ENCODE results near the gene UCKL1. TPM values are rescaled to one million over a fixed set of nuclear protein-coding genes. Genes with fewer than 3 reads are reported as not detected.

Gene UCKL1
- total and polyA plus RNA-seq, 4 donors = 33.6 to 42.7 (median 36.1) TPM

DNA sequence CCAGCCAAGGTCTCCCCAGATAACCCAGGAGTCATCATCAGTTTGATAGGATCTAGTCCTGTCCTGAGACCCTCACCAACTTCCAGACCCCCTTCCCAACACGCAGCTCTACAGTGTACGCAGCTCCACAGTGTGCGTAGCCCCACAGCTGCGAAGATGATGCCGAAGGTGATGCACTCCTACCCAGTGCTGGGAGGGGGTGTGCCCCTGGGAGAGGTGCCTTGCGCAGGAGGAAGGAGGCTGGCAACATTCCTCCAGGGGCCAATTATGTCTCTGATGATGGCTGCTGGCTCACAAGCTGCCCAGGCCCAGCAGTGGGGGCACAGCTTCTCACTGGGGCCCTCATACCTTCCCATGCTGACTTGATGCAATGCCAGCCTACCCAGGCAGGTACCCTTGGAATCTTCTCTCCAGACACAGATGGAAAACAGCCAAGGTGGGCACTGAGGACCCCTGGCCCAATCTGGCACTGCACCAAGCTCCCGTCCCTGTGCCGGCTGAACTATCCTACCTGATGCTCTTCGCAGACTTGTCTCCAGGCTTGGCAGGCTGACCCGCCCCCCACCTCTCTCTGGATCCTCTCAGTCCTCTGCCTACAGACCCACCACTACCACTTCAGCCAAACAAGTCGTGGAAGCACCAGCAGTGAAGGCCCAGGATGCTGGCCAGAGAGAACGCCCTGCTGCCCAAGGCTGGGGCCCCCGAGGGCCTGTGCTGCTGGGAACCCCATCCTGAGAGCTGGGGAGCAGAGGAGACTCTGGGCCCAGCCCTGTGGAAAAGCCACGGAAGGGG is 12.1 kb upstream of the UCKL1 start:
- WGBS, 2 donors = 74 to 81% methylated on average over 14 of the region's 14 CpGs
- Histone ChIP-seq H3K9me3 (ENCODE audit: control insufficient read depth in 4 of 4, insufficient read depth in 3 of 4, low read length in 3 of 4) (peaks cover 0 to 8% (median 0%) of the 10 kb centered on the region in 4 donors), H3K27me3 (ENCODE audit: control insufficient read depth in 3 of 3, insufficient read depth in 3 of 3, low read length in 2 of 3) (no peaks in the 10 kb centered on the region), H3K4me1 (ENCODE audit: control insufficient read depth in 5 of 5, insufficient read depth in 5 of 5, low read length in 5 of 5) (peaks cover 0 to 11% (median 4%) of the 10 kb centered on the region in 5 donors), H3K36me3 (ENCODE audit: control insufficient read depth in 4 of 4, insufficient read depth in 4 of 4, low read length in 4 of 4) (peaks cover 0 to 40% (median 22%) of the 10 kb centered on the region in 4 donors), H3K27ac (ENCODE audit: low read depth in 1 of 2, low read length in 1 of 2) (peak overlapping the region in 1 of 2 donors; percentile 56), H3K4me3 (peak overlapping the region; percentile 62), H3K9ac (ENCODE audit: insufficient read depth in 1 of 2, low read length in 2 of 2) (peak overlapping the region in 1 of 2 donors; percentile 55)
- DNase-seq = peak in 1 of 3 donors; percentile 11
- TF ChIP-seq, protein P1, sequence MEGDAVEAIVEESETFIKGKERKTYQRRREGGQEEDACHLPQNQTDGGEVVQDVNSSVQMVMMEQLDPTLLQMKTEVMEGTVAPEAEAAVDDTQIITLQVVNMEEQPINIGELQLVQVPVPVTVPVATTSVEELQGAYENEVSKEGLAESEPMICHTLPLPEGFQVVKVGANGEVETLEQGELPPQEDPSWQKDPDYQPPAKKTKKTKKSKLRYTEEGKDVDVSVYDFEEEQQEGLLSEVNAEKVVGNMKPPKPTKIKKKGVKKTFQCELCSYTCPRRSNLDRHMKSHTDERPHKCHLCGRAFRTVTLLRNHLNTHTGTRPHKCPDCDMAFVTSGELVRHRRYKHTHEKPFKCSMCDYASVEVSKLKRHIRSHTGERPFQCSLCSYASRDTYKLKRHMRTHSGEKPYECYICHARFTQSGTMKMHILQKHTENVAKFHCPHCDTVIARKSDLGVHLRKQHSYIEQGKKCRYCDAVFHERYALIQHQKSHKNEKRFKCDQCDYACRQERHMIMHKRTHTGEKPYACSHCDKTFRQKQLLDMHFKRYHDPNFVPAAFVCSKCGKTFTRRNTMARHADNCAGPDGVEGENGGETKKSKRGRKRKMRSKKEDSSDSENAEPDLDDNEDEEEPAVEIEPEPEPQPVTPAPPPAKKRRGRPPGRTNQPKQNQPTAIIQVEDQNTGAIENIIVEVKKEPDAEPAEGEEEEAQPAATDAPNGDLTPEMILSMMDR (IDR thresholded peaks at IDR 0.05; ENCODE audit: control extremely low read depth, extremely low read depth) = no peak
- no peak for ATAC-seq (ENCODE audit: insufficient read depth, low FRiP score)

DNA sequence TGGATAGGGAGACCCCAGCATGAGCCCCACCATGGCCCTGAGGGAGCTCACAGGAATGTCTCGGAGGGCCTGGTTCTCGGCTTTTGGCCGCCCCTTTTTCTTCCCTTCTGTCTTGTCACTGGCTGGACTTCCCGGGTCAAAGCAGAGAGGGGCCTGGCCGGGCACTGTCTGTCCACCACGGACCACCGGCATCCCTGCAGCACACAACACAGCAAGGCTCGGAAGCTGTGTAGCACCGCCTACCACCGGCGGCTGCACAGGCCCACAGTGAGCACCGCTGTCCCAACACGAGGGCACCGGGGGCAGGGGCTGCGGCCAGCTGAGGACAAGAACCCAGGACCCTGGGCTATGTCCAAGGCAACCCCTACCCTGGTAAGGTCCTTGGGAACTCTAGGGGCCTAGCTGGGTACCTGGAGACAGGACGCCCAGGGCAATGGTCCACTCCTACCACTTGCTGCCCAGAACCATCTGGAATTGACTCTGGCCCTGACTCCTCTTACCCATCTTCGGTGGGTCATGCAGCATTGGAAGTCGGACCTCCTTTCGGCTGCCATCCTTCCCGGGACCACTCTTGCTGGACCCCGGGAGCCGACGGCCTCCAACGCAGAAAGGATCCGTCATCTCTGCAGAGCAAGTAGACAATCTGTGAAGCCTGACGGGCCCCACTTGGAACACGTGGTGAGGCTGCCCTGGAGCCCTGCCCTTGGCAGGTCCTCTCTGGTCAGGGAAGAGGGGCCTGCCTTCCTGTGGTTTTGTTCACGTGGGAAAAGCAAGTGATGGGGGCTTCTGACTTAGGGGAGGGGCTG is 11.3 kb upstream of the UCKL1 start:
- no peak overlapping the region for H3K27ac ChIP-seq (ENCODE audit: low read depth in 1 of 2, low read length in 1 of 2)
- H3K27me3 ChIP-seq (ENCODE audit: control insufficient read depth in 3 of 3, insufficient read depth in 3 of 3, low read length in 2 of 3) = no peaks in the 10 kb centered on the region
- H3K4me1 ChIP-seq (ENCODE audit: control insufficient read depth in 5 of 5, insufficient read depth in 5 of 5, low read length in 5 of 5) = peaks cover 0 to 11% (median 4%) of the 10 kb centered on the region in 5 donors
- H3K36me3 ChIP-seq (ENCODE audit: control insufficient read depth in 4 of 4, insufficient read depth in 4 of 4, low read length in 4 of 4) = peaks cover 0 to 47% (median 25%) of the 10 kb centered on the region in 4 donors
- 92 to 93% methylated on average over 27 to 28 of the region's 28 CpGs for WGBS, 2 donors
- no peak overlapping the region for H3K4me3 ChIP-seq
- peaks cover 0 to 8% (median 0%) of the 10 kb centered on the region in 4 donors for H3K9me3 ChIP-seq (ENCODE audit: control insufficient read depth in 4 of 4, insufficient read depth in 3 of 4, low read length in 3 of 4)
- no peak for DNase-seq
- no peak for ATAC-seq (ENCODE audit: insufficient read depth, low FRiP score)
- TF ChIP-seq, protein P1 (IDR thresholded peaks at IDR 0.05; ENCODE audit: control extremely low read depth, extremely low read depth) = no peak
- H3K9ac ChIP-seq (ENCODE audit: insufficient read depth in 1 of 2, low read length in 2 of 2) = no peak overlapping the region

DNA sequence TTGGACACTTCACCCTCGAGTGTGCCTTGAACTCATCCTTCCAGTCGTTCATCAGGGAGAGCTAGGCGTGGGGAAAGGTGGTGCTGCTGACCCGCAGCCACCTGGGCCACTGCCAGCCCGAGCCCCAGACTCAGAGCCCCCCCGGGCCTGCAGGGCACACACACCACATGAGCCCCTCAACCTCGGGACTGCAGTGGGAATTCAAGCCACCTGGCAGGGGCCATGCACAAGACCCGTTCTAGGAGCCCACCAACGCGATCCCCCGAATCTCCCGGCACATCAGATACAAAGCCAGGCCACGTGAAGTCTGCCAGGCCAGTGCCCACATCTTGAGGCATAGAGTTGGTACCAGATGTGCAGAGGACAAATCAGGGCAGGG is 10.7 kb upstream of the UCKL1 start:
- Histone ChIP-seq H3K36me3 (ENCODE audit: control insufficient read depth in 4 of 4, insufficient read depth in 4 of 4, low read length in 4 of 4) (peaks cover 0 to 52% (median 28%) of the 10 kb centered on the region in 4 donors), H3K4me1 (ENCODE audit: control insufficient read depth in 5 of 5, insufficient read depth in 5 of 5, low read length in 5 of 5) (peaks cover 0 to 11% (median 4%) of the 10 kb centered on the region in 5 donors), H3K27ac (ENCODE audit: low read depth in 1 of 2, low read length in 1 of 2) (no peak overlapping the region), H3K4me3 (no peak overlapping the region), H3K9ac (ENCODE audit: insufficient read depth in 1 of 2, low read length in 2 of 2) (no peak overlapping the region), H3K9me3 (ENCODE audit: control insufficient read depth in 4 of 4, insufficient read depth in 3 of 4, low read length in 3 of 4) (peaks cover 0 to 8% (median 0%) of the 10 kb centered on the region in 4 donors), H3K27me3 (ENCODE audit: control insufficient read depth in 3 of 3, insufficient read depth in 3 of 3, low read length in 2 of 3) (no peaks in the 10 kb centered on the region)
- 94 to 96% methylated on average over 13 of the region's 13 CpGs for WGBS, 2 donors
- DNase-seq (no peak), ATAC-seq (ENCODE audit: insufficient read depth, low FRiP score) (no peak)
- TF ChIP-seq, protein P1 (IDR thresholded peaks at IDR 0.05; ENCODE audit: control extremely low read depth, extremely low read depth) = no peak

Measured in lung (tissue), 12 donors.